HepG2 (cell line): ENCODE measurements around the gene KAT7. TPM values are rescaled to one million over a fixed set of nuclear protein-coding genes. Genes with fewer than 3 reads are reported as not detected.

Source experiments
- TARDBP ChIP-seq: sonication (generic); formaldehyde crosslinking; IDR thresholded peaks from 2 replicates; pipeline ENCODE4 v1.8.0; 2022; ENCODE audit warnings: mild to moderate bottlenecking, missing genetic modification reagents
- ZBTB33 ChIP-seq: sonication (generic); formaldehyde crosslinking; IDR thresholded peaks from 2 replicates; pipeline ENCODE4 v1.4.0; 2020; ENCODE audit warnings: missing genetic modification reagents
- ZIK1 ChIP-seq: sonication (generic); formaldehyde crosslinking; IDR thresholded peaks from 2 replicates; pipeline ENCODE4 v1.5.0; 2020; ENCODE audit warnings: mild to moderate bottlenecking, low read depth, missing genetic modification reagents, borderline replicate concordance
- polyA plus RNA-seq, 8 experiments: library from polyadenylated mRNA; depleted of rRNA in 3 of 8; stranded (reverse) in 7 of 8; unstranded in 1 of 8; fragments of >200 nt; fragmentation: Illumina TruSeq in 4 of 8; extraction: Trizol in 4 of 8; gene quantifications; 2 replicates each; pipeline versions ENCODE4 v1.2.1 to v1.2.3, GENCODE V29; 2011 to 2016; ENCODE audit warnings: low read depth in 4 of 8, missing spikeins in 1 of 8, mixed read lengths in 1 of 8; ENCODE audit not compliant: insufficient read depth in 1 of 8
- total RNA-seq, 5 experiments: library from RNA; depleted of rRNA; stranded (reverse); fragments of >200 nt; fragmentation: Illumina TruSeq; extraction: Trizol; gene quantifications; 2 replicates each; pipeline ENCODE4 v1.2.3, GENCODE V29; 2016; ENCODE audit warnings: low read depth in 1 of 5
- TF ChIP-seq, protein P1 (sequence below): sonication (generic); formaldehyde crosslinking; IDR thresholded peaks from 2 replicates; pipeline ENCODE4 v1.8.0; 2022; ENCODE audit warnings: missing genetic modification reagents, mild to moderate bottlenecking, inconsistent platforms, borderline replicate concordance

The KAT7 gene
- total and polyA plus RNA-seq, 2 of the 13 experiments (the other 11 are each of a cell fraction or from before 2014, with no cell fraction given), result 21.2 to 39.2 TPM

- TF ChIP-seq, protein P1, sequence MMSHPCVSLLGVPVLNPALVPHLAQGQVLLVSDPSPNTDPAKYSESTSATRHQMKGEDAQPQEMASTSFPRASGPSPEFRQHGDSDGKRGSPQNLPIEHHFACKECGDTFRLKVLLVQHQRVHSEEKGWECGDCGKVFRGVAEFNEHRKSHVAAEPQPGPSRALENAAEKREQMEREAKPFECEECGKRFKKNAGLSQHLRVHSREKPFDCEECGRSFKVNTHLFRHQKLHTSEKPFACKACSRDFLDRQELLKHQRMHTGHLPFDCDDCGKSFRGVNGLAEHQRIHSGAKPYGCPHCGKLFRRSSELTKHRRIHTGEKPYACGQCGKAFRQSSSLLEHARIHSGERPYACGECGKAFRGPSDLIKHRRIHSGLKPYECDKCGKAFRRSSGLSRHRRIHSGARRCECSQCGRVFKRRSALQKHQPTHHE, result no peak
- no peak for TF ChIP-seq ZBTB33 (CRISPR knock-in tag)
- TF ChIP-seq ZIK1 (CRISPR knock-in tag), result no peak
- no peak for TF ChIP-seq TARDBP (CRISPR knock-in tag)
These were observed 94.0 kb downstream of the KAT7 start (continued) for GRCh38 chr17:49882434-49882833.

Other genes starting within 250 kb of the KAT7 start
- 0.04 and 0.08 TPM in 2 replicates for gene NXPH3, start 212.8 kb upstream of the KAT7 start, total RNA-seq (2016; rRNA removed; fragmentation: Illumina TruSeq; extraction: Trizol)
- gene NXPH3, start 212.8 kb upstream of the KAT7 start, polyA plus RNA-seq (2011; rRNA removed), result 0.48 and 0.58 TPM in 2 replicates
- 60.8 and 79.4 TPM in 2 replicates for gene SPOP, start 110.6 kb upstream of the KAT7 start, total RNA-seq (2016; rRNA removed; fragmentation: Illumina TruSeq; extraction: Trizol)
- gene SPOP, start 110.6 kb upstream of the KAT7 start, polyA plus RNA-seq (2011; rRNA removed), result 52.8 and 53.9 TPM in 2 replicates
- gene SLC35B1, start 80.7 kb upstream of the KAT7 start, total RNA-seq (2016; rRNA removed; fragmentation: Illumina TruSeq; extraction: Trizol), result 67.0 and 113 TPM in 2 replicates
- gene SLC35B1, start 80.7 kb upstream of the KAT7 start, polyA plus RNA-seq (2011; rRNA removed), result 83.6 and 99.6 TPM in 2 replicates
- gene FAM117A, start 24.6 kb upstream of the KAT7 start, total RNA-seq (2016; rRNA removed; fragmentation: Illumina TruSeq; extraction: Trizol), result 12.1 and 12.3 TPM in 2 replicates
- gene FAM117A, start 24.6 kb upstream of the KAT7 start, polyA plus RNA-seq (2011; rRNA removed), result 19.8 and 22.0 TPM in 2 replicates
- not detected in 2 replicates for gene TAC4, start 59.4 kb downstream of the KAT7 start, total RNA-seq (2016; rRNA removed; fragmentation: Illumina TruSeq; extraction: Trizol)
- gene TAC4, start 59.4 kb downstream of the KAT7 start, polyA plus RNA-seq (2011; rRNA removed), result not detected in 2 replicates
- 0.51 and 0.55 TPM in 2 replicates for gene DLX4, start 180.5 kb downstream of the KAT7 start, total RNA-seq (2016; rRNA removed; fragmentation: Illumina TruSeq; extraction: Trizol)
- 2.3 and 2.5 TPM in 2 replicates for gene DLX4, start 180.5 kb downstream of the KAT7 start, polyA plus RNA-seq (2011; rRNA removed)
- not detected in 2 replicates for gene DLX3, start 206.5 kb downstream of the KAT7 start, total RNA-seq (2016; rRNA removed; fragmentation: Illumina TruSeq; extraction: Trizol)
- 0.03 and 0.05 TPM in 2 replicates for gene DLX3, start 206.5 kb downstream of the KAT7 start, polyA plus RNA-seq (2011; rRNA removed)